Dendritic cell treated with granulocyte-macrophage colony-stimulating factor and Interleukin-4, amounts not matched to agents 40 ng/mL and 50 ng/mL, for 4 days (primary cell): Measurements from ENCODE around the gene ZBTB1.

Experiments
- H3K27ac Mint-ChIP-seq: one replicate; pipeline ENCODE4 v1.8.0; 2022; ENCODE audit warnings: mild to moderate bottlenecking, mixed read lengths
- H3K27me3 Mint-ChIP-seq: one replicate; pipeline ENCODE4 v1.8.0; 2022; ENCODE audit warnings: mild to moderate bottlenecking, mixed read lengths
- H3K36me3 Mint-ChIP-seq: one replicate; pipeline ENCODE4 v1.8.0; 2022; ENCODE audit warnings: low read depth, mixed read lengths
- H3K4me1 Mint-ChIP-seq: one replicate; pipeline ENCODE4 v1.8.0; 2022; ENCODE audit warnings: low read depth, mixed read lengths
- H3K4me3 Mint-ChIP-seq: one replicate; pipeline ENCODE4 v1.8.0; 2022; ENCODE audit warnings: mild to moderate bottlenecking, moderate library complexity, mixed read lengths
- H3K9me3 Mint-ChIP-seq: one replicate; pipeline ENCODE4 v1.8.0; 2022; ENCODE audit warnings: mixed read lengths
- intact Hi-C: fragments of 100-400 bp; cut with micrococcal nuclease; formaldehyde crosslinking; loops from one replicate; pipeline ENCODE4 v1.15.0; 2022

Gene ZBTB1

GRCh38 chr14:64504310-64504896 lies at the start of gene ZBTB1:
ZBTB1 (plus strand) TSS chr14:64504770; CDS start chr14:64521505, 16,735 bp downstream.
- intact Hi-C loops = loop anchor here (2.0 to 10.0 kb wide), 3 partner anchors 36 to 410 kb away; partner anchors contain the start of genes CHURC1, HSPA2 and MTHFD1
- Mint-ChIP-seq H3K9me3 (no peaks in the 10 kb centered on the region), H3K4me3 (peak within 1 kb of the TSS; percentile 86), H3K27me3 (no peaks in the 10 kb centered on the region), H3K4me1 (peaks cover 60% of the 10 kb centered on the region), H3K27ac (peak within 1 kb of the TSS; percentile 100), H3K36me3 (peaks cover 53% of the 10 kb centered on the region)

GRCh38 chr14:64459405-64460136 lies 45.0 kb upstream of the ZBTB1 start:
- Mint-ChIP-seq H3K4me3 (no peak overlapping the region), H3K27ac (peak overlapping the region; percentile 92), H3K27me3 (peaks cover 13% of the 10 kb centered on the region), H3K36me3 (peaks cover 34% of the 10 kb centered on the region), H3K4me1 (peaks cover 61% of the 10 kb centered on the region), H3K9me3 (no peaks in the 10 kb centered on the region)
- intact Hi-C loops = no loop called here

GRCh38 chr14:64461221-64461620 lies 43.3 kb upstream of the ZBTB1 start:
- peak overlapping the region; percentile 92 for H3K27ac Mint-ChIP-seq
- intact Hi-C loops = no loop called here
- H3K4me1 Mint-ChIP-seq = peaks cover 61% of the 10 kb centered on the region
- H3K4me3 Mint-ChIP-seq = no peak overlapping the region
- H3K9me3 Mint-ChIP-seq = no peaks in the 10 kb centered on the region
- H3K36me3 Mint-ChIP-seq = peaks cover 23% of the 10 kb centered on the region
- H3K27me3 Mint-ChIP-seq = peaks cover 27% of the 10 kb centered on the region

GRCh38 chr14:64463195-64463594 lies 41.4 kb upstream of the ZBTB1 start:
- no peak overlapping the region for H3K27ac Mint-ChIP-seq
- H3K27me3 Mint-ChIP-seq = peaks cover 28% of the 10 kb centered on the region
- H3K4me1 Mint-ChIP-seq = peaks cover 42% of the 10 kb centered on the region
- peaks cover 20% of the 10 kb centered on the region for H3K36me3 Mint-ChIP-seq
- H3K9me3 Mint-ChIP-seq = no peaks in the 10 kb centered on the region
- H3K4me3 Mint-ChIP-seq = no peak overlapping the region
- intact Hi-C loops = no loop called here

- intact Hi-C loops = no loop called here
- Mint-ChIP-seq H3K36me3 (peaks cover 27% of the 10 kb centered on the region), H3K9me3 (no peaks in the 10 kb centered on the region), H3K27me3 (peaks cover 30% of the 10 kb centered on the region), H3K4me3 (no peak overlapping the region), H3K27ac (no peak overlapping the region), H3K4me1 (peaks cover 36% of the 10 kb centered on the region)
Measured at GRCh38 chr14:64463873-64464272, 40.7 kb upstream of the ZBTB1 start.

GRCh38 chr14:64464651-64465050 lies 39.9 kb upstream of the ZBTB1 start:
- Mint-ChIP-seq H3K9me3 (no peaks in the 10 kb centered on the region), H3K27me3 (peaks cover 30% of the 10 kb centered on the region), H3K4me1 (peaks cover 30% of the 10 kb centered on the region), H3K27ac (no peak overlapping the region), H3K36me3 (peaks cover 30% of the 10 kb centered on the region), H3K4me3 (peak overlapping the region; percentile 83)
- intact Hi-C loops = loop anchor here (5.0 kb wide), 2 partner anchors 48 to 77 kb away; partner anchors contain the start of gene MTHFD1

- Mint-ChIP-seq H3K27ac (peak within 1 kb of the TSS; percentile 48), H3K4me1 (peaks cover 26% of the 10 kb centered on the region), H3K9me3 (no peaks in the 10 kb centered on the region), H3K27me3 (peaks cover 30% of the 10 kb centered on the region), H3K4me3 (peak within 1 kb of the TSS; percentile 83), H3K36me3 (peaks cover 30% of the 10 kb centered on the region)
- intact Hi-C loops = loop anchor here (5.0 kb wide), 2 partner anchors 47 to 78 kb away; partner anchors contain the start of gene MTHFD1
Measured at GRCh38 chr14:64465191-64465822, 39.3 kb upstream of the ZBTB1 start, which contains the start of gene AKAP5. AKAP5 (plus strand) TSS chr14:64465499; CDS start chr14:64468395, 2,896 bp downstream.

GRCh38 chr14:64465831-64466554 lies 38.6 kb upstream of the ZBTB1 start:
- Mint-ChIP-seq H3K36me3 (peaks cover 26% of the 10 kb centered on the region), H3K27ac (peak overlapping the region; percentile 48), H3K9me3 (no peaks in the 10 kb centered on the region), H3K27me3 (peaks cover 30% of the 10 kb centered on the region), H3K4me3 (peak overlapping the region; percentile 83), H3K4me1 (peaks cover 22% of the 10 kb centered on the region)
- intact Hi-C loops = loop anchor here (5.0 kb wide), 2 partner anchors 46 to 79 kb away; partner anchors contain the start of gene MTHFD1

GRCh38 chr14:64467101-64467500 lies 37.5 kb upstream of the ZBTB1 start:
- intact Hi-C loops = loop anchor here (5.0 kb wide), 2 partner anchors 45 to 80 kb away; partner anchors contain the start of gene MTHFD1
- no peak overlapping the region for H3K4me3 Mint-ChIP-seq
- peaks cover 20% of the 10 kb centered on the region for H3K4me1 Mint-ChIP-seq
- no peak overlapping the region for H3K27ac Mint-ChIP-seq
- peaks cover 23% of the 10 kb centered on the region for H3K36me3 Mint-ChIP-seq
- peaks cover 30% of the 10 kb centered on the region for H3K27me3 Mint-ChIP-seq
- H3K9me3 Mint-ChIP-seq = no peaks in the 10 kb centered on the region

- H3K4me3 Mint-ChIP-seq = no peak overlapping the region
- H3K4me1 Mint-ChIP-seq = peaks cover 18% of the 10 kb centered on the region
- peaks cover 30% of the 10 kb centered on the region for H3K27me3 Mint-ChIP-seq
- H3K36me3 Mint-ChIP-seq = peaks cover 23% of the 10 kb centered on the region
- intact Hi-C loops = loop anchor here (5.0 kb wide), 2 partner anchors 45 to 80 kb away; partner anchors contain the start of gene MTHFD1
- no peaks in the 10 kb centered on the region for H3K9me3 Mint-ChIP-seq
- H3K27ac Mint-ChIP-seq = no peak overlapping the region
Measured at GRCh38 chr14:64467566-64467965, 37.0 kb upstream of the ZBTB1 start.

- Mint-ChIP-seq H3K36me3 (peaks cover 23% of the 10 kb centered on the region), H3K4me1 (peaks cover 12% of the 10 kb centered on the region), H3K4me3 (no peak overlapping the region), H3K27ac (no peak overlapping the region), H3K9me3 (no peaks in the 10 kb centered on the region), H3K27me3 (peaks cover 28% of the 10 kb centered on the region)
- intact Hi-C loops = loop anchor here (5.0 kb wide), 2 partner anchors 44 to 81 kb away; partner anchors contain the start of gene MTHFD1
Measured at GRCh38 chr14:64468451-64468850, 36.1 kb upstream of the ZBTB1 start.

- peaks cover 7% of the 10 kb centered on the region for H3K36me3 Mint-ChIP-seq
- no peak overlapping the region for H3K4me3 Mint-ChIP-seq
- intact Hi-C loops = no loop called here
- H3K27ac Mint-ChIP-seq = no peak overlapping the region
- no peaks in the 10 kb centered on the region for H3K9me3 Mint-ChIP-seq
- no peaks in the 10 kb centered on the region for H3K27me3 Mint-ChIP-seq
- H3K4me1 Mint-ChIP-seq = peaks cover 20% of the 10 kb centered on the region
Measured at GRCh38 chr14:64474041-64474440, 30.5 kb upstream of the ZBTB1 start.

GRCh38 chr14:64474698-64475097 lies 29.9 kb upstream of the ZBTB1 start:
- Mint-ChIP-seq H3K27ac (no peak overlapping the region), H3K36me3 (peaks cover 11% of the 10 kb centered on the region), H3K4me3 (no peak overlapping the region), H3K9me3 (no peaks in the 10 kb centered on the region), H3K4me1 (peaks cover 17% of the 10 kb centered on the region), H3K27me3 (no peaks in the 10 kb centered on the region)
- intact Hi-C loops = no loop called here
